Keratinocyte (primary cell): Measurements from ENCODE around the gene AKAP6. TPM values are rescaled to one million over a fixed set of nuclear protein-coding genes. Genes with fewer than 3 reads are reported as not detected.

Experiments used
- DNase-seq: peaks from one replicate; pipeline ENCODE4 v3.0.0-alpha.2; 2011; ENCODE audit warnings: low read depth, missing footprints, low spot score
- FAIRE-seq: peaks from 2 replicates; lab custom pipeline; 2011; peaks lifted over from hg19 to GRCh38; lab: Jason Lieb, UNC
- H2AFZ ChIP-seq: 2 replicates; pipeline ENCODE4 v1.6.0; 2012; ENCODE audit warnings: low read length, control low read depth, inconsistent platforms; ENCODE audit not compliant: control insufficient read depth
- H3K27ac ChIP-seq: 2 replicates; pipeline ENCODE4 v1.5.1; 2011; ENCODE audit warnings: low read length; ENCODE audit not compliant: control insufficient read depth, insufficient read depth
- H3K27me3 ChIP-seq: 3 replicates; pipeline ENCODE4 v1.6.0; 2011; ENCODE audit warnings: low read length; ENCODE audit not compliant: control insufficient read depth, insufficient read depth; ENCODE audit errors: extremely low read depth
- H3K36me3 ChIP-seq, 2 experiments: 2 replicates in 1 of 2; 3 replicates in 1 of 2; pipeline ENCODE4 v1.5.1; 2011; ENCODE audit warnings: low read length in 2 of 2, mild to moderate bottlenecking in 1 of 2; ENCODE audit not compliant: control insufficient read depth in 2 of 2, insufficient read depth in 2 of 2; ENCODE audit errors: extremely low read depth in 1 of 2
- H3K4me1 ChIP-seq: 3 replicates; pipeline ENCODE4 v1.5.1; 2011; ENCODE audit warnings: low read length; ENCODE audit not compliant: control insufficient read depth, insufficient read depth; ENCODE audit errors: extremely low read depth
- H3K4me2 ChIP-seq: 3 replicates; pipeline ENCODE4 v1.6.0; 2011; ENCODE audit warnings: low read depth, low read length; ENCODE audit not compliant: control insufficient read depth, insufficient read depth; ENCODE audit errors: extremely low read depth
- H3K4me3 ChIP-seq, 3 experiments: fragments of 200-600 bp in 1 of 3; sonication (generic) in 1 of 3; 2 replicates in 2 of 3; 3 replicates in 1 of 3; pipeline ENCODE4 v1.5.1; 2011 to 2016; ENCODE audit warnings: low read length in 3 of 3, mild to moderate bottlenecking in 3 of 3, control low read depth in 2 of 3, inconsistent platforms in 1 of 3, low read depth in 1 of 3, mixed read lengths in 1 of 3, mixed run types in 1 of 3, moderate library complexity in 1 of 3; ENCODE audit not compliant: control insufficient read depth in 2 of 3, insufficient read depth in 2 of 3; ENCODE audit errors: extremely low read depth in 1 of 3
- H3K79me2 ChIP-seq: 2 replicates; pipeline ENCODE4 v1.6.0; 2012; ENCODE audit warnings: low read length; ENCODE audit not compliant: control insufficient read depth, insufficient read depth
- H3K9ac ChIP-seq: 3 replicates; pipeline ENCODE4 v1.6.0; 2011; ENCODE audit warnings: low read length; ENCODE audit not compliant: control insufficient read depth, insufficient read depth; ENCODE audit errors: extremely low read depth
- H3K9me1 ChIP-seq: 3 replicates; pipeline ENCODE4 v1.6.0; 2011; ENCODE audit warnings: low read length; ENCODE audit not compliant: control insufficient read depth, insufficient read depth; ENCODE audit errors: extremely low read depth
- H3K9me3 ChIP-seq: 2 replicates; pipeline ENCODE4 v1.5.1; 2012; ENCODE audit warnings: low read depth, low read length; ENCODE audit not compliant: control insufficient read depth
- H4K20me1 ChIP-seq: 3 replicates; pipeline ENCODE4 v1.6.0; 2011; ENCODE audit warnings: low read length; ENCODE audit not compliant: control insufficient read depth, insufficient read depth; ENCODE audit errors: extremely low read depth
- CTCF ChIP-seq, 3 experiments: IDR thresholded peaks in 1 of 3; conservative IDR thresholded peaks in 1 of 3; optimal IDR thresholded peaks in 1 of 3; 2 replicates in 2 of 3; 3 replicates in 1 of 3; pipeline versions ENCODE3 to v1.5.1; 2011; ENCODE audit warnings: low read length in 3 of 3, mild to moderate bottlenecking in 3 of 3, moderate library complexity in 2 of 3, control low read depth in 1 of 3, inconsistent platforms in 1 of 3; ENCODE audit not compliant: insufficient read depth in 2 of 3; ENCODE audit errors: extremely low read depth in 1 of 3
- EZH2 ChIP-seq: IDR thresholded peaks from one replicate; pipeline ENCODE4 v1.6.1; 2012; ENCODE audit warnings: inconsistent platforms, mild to moderate bottlenecking, low read length, moderate library complexity
- dilution Hi-C: fragments of 300-500 bp; cut with MboI; formaldehyde crosslinking; loops from one replicate; pipeline ENCODE4 v1.7.0; 2020; ENCODE audit warnings: low sequenced_read_pairs; ENCODE audit not compliant: extremely low pct_ligation_motif_present
- polyA plus RNA-seq, 5 experiments: library from polyadenylated mRNA; depleted of rRNA in 3 of 5; stranded (reverse) in 3 of 5; stranded (forward) in 1 of 5; unstranded in 1 of 5; fragments of >200 nt; gene quantifications; 1 replicate in 1 of 5; 2 replicates in 3 of 5; 3 replicates in 1 of 5; pipeline versions ENCODE4 v1.2.1 to v1.2.3, GENCODE V29; 2011 to 2012; ENCODE audit warnings: missing spikeins in 2 of 5, low read depth in 1 of 5, low replicate concordance in 1 of 5

The AKAP6 gene
- polyA plus RNA-seq, 1 donor (not counting 4 experiments of a cell fraction or from before 2014, with no cell fraction given), result 2.0 TPM

GRCh38 chr14:32358781-32359180 is 29.7 kb downstream of the AKAP6 start:
- TF ChIP-seq CTCF (optimal IDR thresholded peaks at IDR 0.05 in 1 of 3, IDR thresholded peaks at IDR 0.05 in 1 of 3, conservative IDR thresholded peaks at IDR 0.05 in 1 of 3; ENCODE audit: extremely low read depth in 1 of 3, insufficient read depth in 2 of 3, low read length in 3 of 3) (no peak), EZH2 (no peak)
- FAIRE-seq, result no peak
- DNase-seq, result no peak

GRCh38 chr14:32361674-32362073 is 32.6 kb downstream of the AKAP6 start:
- Histone ChIP-seq H3K9me3 (no peaks in the 10 kb centered on the region), H3K4me1 (peaks cover 17% of the 10 kb centered on the region), H2AFZ (no peak overlapping the region), H3K4me3 (no peak overlapping the region), H3K9ac (no peak overlapping the region), H3K4me2 (no peak overlapping the region), H3K36me3 (no peaks in the 10 kb centered on the region), H4K20me1 (no peaks in the 10 kb centered on the region), H3K27ac (no peak overlapping the region), H3K9me1 (no peaks in the 10 kb centered on the region), H3K79me2 (no peaks in the 10 kb centered on the region), H3K27me3 (no peaks in the 10 kb centered on the region)
- FAIRE-seq (no peak), DNase-seq (no peak)
- TF ChIP-seq EZH2 (no peak), CTCF (optimal IDR thresholded peaks at IDR 0.05 in 1 of 3, IDR thresholded peaks at IDR 0.05 in 1 of 3, conservative IDR thresholded peaks at IDR 0.05 in 1 of 3; ENCODE audit: extremely low read depth in 1 of 3, insufficient read depth in 2 of 3, low read length in 3 of 3) (no peak)
- dilution Hi-C loops, result no loop called here

More at GRCh38 chr14:32358781-32359180, 29.7 kb downstream of the AKAP6 start:
- Histone ChIP-seq H3K4me2 (no peak overlapping the region), H3K9ac (no peak overlapping the region), H3K9me1 (no peaks in the 10 kb centered on the region), H2AFZ (no peak overlapping the region), H3K9me3 (no peaks in the 10 kb centered on the region), H3K4me1 (no peaks in the 10 kb centered on the region), H3K4me3 (no peak overlapping the region), H3K27ac (no peak overlapping the region), H3K79me2 (no peaks in the 10 kb centered on the region), H3K36me3 (no peaks in the 10 kb centered on the region), H4K20me1 (no peaks in the 10 kb centered on the region), H3K27me3 (no peaks in the 10 kb centered on the region)
- dilution Hi-C loops, result no loop called here
